Right atrium auricular region (tissue), 2 donors: ENCODE data around the gene GRIA4. TPM values are rescaled to one million over a fixed set of nuclear protein-coding genes. Genes with fewer than 3 reads are reported as not detected.

ENCODE experiments used
- DNase-seq: peaks from one replicate; pipeline ENCODE4 v3.0.0-alpha.2; 2019; ENCODE audit warnings: low spot score
- H3K27ac ChIP-seq, 2 donors: fragments of 200-600 bp; sonication (generic); 1 replicate in 1 of 2; 2 replicates in 1 of 2; pipeline ENCODE4 v1.5.1; 2016 to 2019
- H3K27me3 ChIP-seq, 2 donors: fragments of 200-600 bp; sonication (generic); one replicate each; pipeline versions ENCODE4 v1.5.1 to v1.6.0; 2017 to 2019
- H3K36me3 ChIP-seq: fragments of 200-600 bp; sonication (generic); one replicate; pipeline ENCODE4 v1.5.1; 2016
- H3K4me1 ChIP-seq, 2 donors: fragments of 200-600 bp; sonication (generic); one replicate each; pipeline versions ENCODE4 v1.5.1 to v1.6.0; 2017 to 2019
- H3K4me3 ChIP-seq, 2 donors: fragments of 200-600 bp; sonication (generic); 1 replicate in 1 of 2; 2 replicates in 1 of 2; pipeline ENCODE4 v1.5.1; 2017 to 2019; ENCODE audit warnings: mild to moderate bottlenecking in 1 of 2, moderate library complexity in 1 of 2
- H3K9me3 ChIP-seq, 2 donors: fragments of 200-600 bp; sonication (generic); one replicate each; pipeline ENCODE4 v1.5.1; 2019
- CTCF ChIP-seq, 2 donors: fragments of 200-600 bp; sonication (generic); IDR thresholded peaks; one replicate each; pipeline ENCODE4 v1.5.1; 2019; ENCODE audit warnings: antibody characterized with exemption in 2 of 2
- total RNA-seq, 2 donors: library from RNA; depleted of rRNA; stranded (reverse); fragments of >200 nt; gene quantifications; one replicate each; pipeline ENCODE4 v1.1.0, GENCODE V29; 2016

The GRIA4 gene
- total RNA-seq, 2 donors from 2014 or later: not detected

- H3K4me1 ChIP-seq: no peaks in the 10 kb centered on the region
- H3K27ac ChIP-seq: no peak overlapping the region
- H3K4me3 ChIP-seq: no peak overlapping the region
- H3K27me3 ChIP-seq: no peaks in the 10 kb centered on the region
- no peaks in the 10 kb centered on the region for H3K36me3 ChIP-seq
- TF ChIP-seq CTCF (IDR thresholded peaks at IDR 0.05): no peak
- no peak for DNase-seq
- no peaks in the 10 kb centered on the region for H3K9me3 ChIP-seq
Measured at GRCh38 chr11:105639527-105639926, 29.7 kb downstream of the GRIA4 start.

- Histone ChIP-seq H3K4me3 (no peak overlapping the region), H3K9me3 (no peaks in the 10 kb centered on the region), H3K27ac (no peak overlapping the region), H3K36me3 (no peaks in the 10 kb centered on the region), H3K4me1 (no peaks in the 10 kb centered on the region), H3K27me3 (no peaks in the 10 kb centered on the region)
- no peak for DNase-seq
- TF ChIP-seq CTCF (IDR thresholded peaks at IDR 0.05): no peak
Measured at GRCh38 chr11:105641433-105641832, 31.6 kb downstream of the GRIA4 start.

- no peak for TF ChIP-seq CTCF (IDR thresholded peaks at IDR 0.05)
- DNase-seq: no peak
- no peak overlapping the region for H3K27ac ChIP-seq
Measured at GRCh38 chr11:105642870-105643269, 33.0 kb downstream of the GRIA4 start.

GRCh38 chr11:105644839-105645573, 35.1 kb downstream of the GRIA4 start:
- no peak overlapping the region for H3K27ac ChIP-seq
- DNase-seq: no peak
- H3K4me3 ChIP-seq: no peak overlapping the region
- TF ChIP-seq CTCF (IDR thresholded peaks at IDR 0.05): no peak
- no peaks in the 10 kb centered on the region for H3K27me3 ChIP-seq
- no peaks in the 10 kb centered on the region for H3K4me1 ChIP-seq
- H3K9me3 ChIP-seq: no peaks in the 10 kb centered on the region
- H3K36me3 ChIP-seq: no peaks in the 10 kb centered on the region

More at GRCh38 chr11:105642870-105643269, 33.0 kb downstream of the GRIA4 start:
- Histone ChIP-seq H3K4me1 (no peaks in the 10 kb centered on the region), H3K36me3 (no peaks in the 10 kb centered on the region), H3K9me3 (no peaks in the 10 kb centered on the region), H3K4me3 (no peak overlapping the region), H3K27me3 (no peaks in the 10 kb centered on the region)

- no peak for TF ChIP-seq CTCF (IDR thresholded peaks at IDR 0.05)
- Histone ChIP-seq H3K9me3 (no peaks in the 10 kb centered on the region), H3K4me1 (no peaks in the 10 kb centered on the region), H3K36me3 (no peaks in the 10 kb centered on the region), H3K27ac (no peak overlapping the region), H3K27me3 (no peaks in the 10 kb centered on the region), H3K4me3 (no peak overlapping the region)
- no peak for DNase-seq
Measured at GRCh38 chr11:105647780-105648179, 37.9 kb downstream of the GRIA4 start.

GRCh38 chr11:105648762-105649161, 38.9 kb downstream of the GRIA4 start:
- Histone ChIP-seq H3K36me3 (no peaks in the 10 kb centered on the region), H3K4me3 (no peak overlapping the region), H3K9me3 (no peaks in the 10 kb centered on the region), H3K27me3 (no peaks in the 10 kb centered on the region), H3K27ac (no peak overlapping the region), H3K4me1 (no peaks in the 10 kb centered on the region)
- DNase-seq: no peak
- no peak for TF ChIP-seq CTCF (IDR thresholded peaks at IDR 0.05)
